Globus pallidus (tissue), 1 donor: Measurements from ENCODE around the gene EIF3I.

ENCODE experiments used
- DNase-seq: peaks from one replicate; pipeline ENCODE4 v3.0.0-alpha.2; 2015; ENCODE audit warnings: low spot score

EIF3I gene

DNA sequence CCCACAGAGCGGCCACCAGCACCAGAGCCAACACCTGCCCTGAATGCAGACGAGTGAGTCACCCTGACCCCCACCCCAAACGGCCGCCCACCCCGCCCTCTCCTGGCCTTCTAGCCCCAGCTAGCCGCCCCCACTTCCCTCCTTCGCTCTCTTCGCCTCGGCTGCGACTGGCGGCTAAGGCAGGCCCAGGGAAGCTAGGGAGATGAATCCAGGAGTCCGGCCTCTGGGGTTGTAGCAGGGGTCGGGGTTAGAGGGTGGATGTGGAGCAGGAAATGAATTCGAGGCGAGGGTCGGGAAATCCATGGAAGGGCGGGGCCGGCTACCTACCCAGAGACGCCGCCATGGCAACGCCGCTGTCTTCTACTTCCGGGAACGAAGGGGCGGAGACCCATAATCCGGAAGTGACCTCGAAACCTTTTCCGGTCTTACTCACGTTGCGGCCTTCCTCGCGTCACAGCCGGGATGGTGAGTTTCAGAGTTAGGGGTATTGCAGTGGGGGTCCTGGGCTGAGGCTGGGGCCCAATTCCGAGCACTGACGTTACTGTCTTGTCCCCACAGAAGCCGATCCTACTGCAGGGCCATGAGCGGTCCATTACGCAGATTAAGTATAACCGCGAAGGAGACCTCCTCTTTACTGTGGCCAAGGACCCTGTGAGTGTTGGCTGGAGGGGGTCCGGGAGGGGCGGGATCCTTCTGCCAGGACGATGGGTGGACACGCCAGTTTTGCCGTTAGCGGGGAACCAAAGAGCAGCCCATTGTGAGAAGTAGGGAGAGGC lies at the start of gene EIF3I, which contains the start of gene TMEM234:
Gene EIF3I, plus strand, starts transcription at position 428 of the 776 bp plus-strand sequence. Its CDS starts 35 bp downstream, at position 463.
Gene TMEM234, minus strand, starts transcription at position 374 of the 776 bp plus-strand sequence. Its CDS starts 31 bp downstream, at position 343.
- DNase-seq = peak; percentile 89

DNA sequence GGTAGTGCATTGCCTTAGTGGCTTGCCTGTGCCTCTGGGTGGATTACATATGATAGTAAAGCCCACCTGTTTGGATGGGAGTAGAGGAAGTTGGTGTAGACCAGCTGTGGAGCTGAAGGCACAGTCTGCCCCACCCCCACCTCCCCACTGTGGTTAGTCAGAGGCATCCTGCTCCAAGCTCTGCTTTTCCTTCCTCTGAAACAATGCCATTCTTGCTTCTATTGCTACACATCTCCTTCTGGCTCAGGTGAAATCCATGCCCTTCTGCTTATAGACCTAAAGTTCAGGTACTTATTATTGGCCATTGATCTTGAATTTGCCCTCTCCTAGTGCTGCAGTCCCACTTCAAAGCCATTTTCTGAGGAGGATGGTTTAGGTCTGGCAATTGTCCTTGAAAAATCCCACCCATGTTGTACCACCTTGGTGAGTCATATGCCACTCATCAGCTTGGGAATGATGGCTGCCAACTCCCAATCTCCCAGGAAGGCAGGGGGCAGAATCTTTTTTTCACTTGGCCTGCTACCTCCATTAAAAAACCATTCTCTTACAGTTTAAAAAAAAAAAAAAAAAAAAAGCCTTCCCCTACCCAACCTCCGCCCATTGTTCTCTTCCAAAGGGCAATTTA lies 49.5 kb upstream of the EIF3I start:
- no peak for DNase-seq

DNA sequence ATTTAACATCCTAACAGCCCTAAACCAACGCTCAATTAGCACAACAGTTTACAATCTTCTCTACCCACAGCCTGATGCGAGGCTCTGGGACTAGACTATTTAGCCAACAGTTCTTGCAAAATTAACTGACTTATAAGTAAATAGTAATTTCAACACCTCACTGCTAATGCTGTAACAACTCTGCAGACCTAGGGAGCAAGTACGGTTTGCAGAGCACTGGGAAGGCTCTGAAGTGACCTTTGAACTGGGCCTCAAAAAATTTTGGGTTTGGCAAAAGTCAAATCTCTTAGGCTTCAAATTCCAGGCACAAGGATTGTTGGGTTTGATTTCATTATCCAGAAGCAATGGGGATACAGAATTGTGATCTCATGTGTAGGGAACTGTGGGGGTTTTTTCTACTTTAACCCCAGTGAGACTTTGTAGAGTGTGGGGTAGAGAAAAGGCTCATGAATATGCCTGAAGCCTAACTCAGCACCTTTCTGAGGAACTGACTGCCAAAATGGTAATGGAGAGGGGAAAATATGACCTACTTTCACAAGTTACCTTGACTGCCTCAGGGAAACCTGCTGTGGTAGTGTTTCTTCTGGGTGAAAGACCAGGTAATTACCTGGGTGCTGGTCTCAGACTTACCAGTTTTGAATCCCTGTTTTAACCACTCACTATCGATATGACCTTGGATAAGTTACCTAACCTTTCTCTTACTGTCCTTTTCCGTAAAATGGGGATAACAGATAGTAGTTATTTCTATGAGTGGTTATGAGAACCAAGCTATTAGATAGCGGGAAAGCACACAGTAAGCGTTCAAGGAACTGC lies 43.6 kb upstream of the EIF3I start:
- no peak for DNase-seq

GRCh38 chr1:32179193-32179442 lies 43.1 kb upstream of the EIF3I start:
- no peak for DNase-seq

GRCh38 chr1:32179443-32180185 lies 42.6 kb upstream of the EIF3I start, which contains the start of gene TXLNA:
Gene TXLNA (plus strand): TSS chr1:32179675. CDS start chr1:32180346, 671 bp downstream.
- peak; percentile 91 for DNase-seq

GRCh38 chr1:32180186-32181060 lies 41.8 kb upstream of the EIF3I start:
- no peak for DNase-seq

GRCh38 chr1:32181065-32181464 lies 41.1 kb upstream of the EIF3I start:
- DNase-seq = no peak

GRCh38 chr1:32181563-32181962 lies 40.6 kb upstream of the EIF3I start:
- no peak for DNase-seq

DNA sequence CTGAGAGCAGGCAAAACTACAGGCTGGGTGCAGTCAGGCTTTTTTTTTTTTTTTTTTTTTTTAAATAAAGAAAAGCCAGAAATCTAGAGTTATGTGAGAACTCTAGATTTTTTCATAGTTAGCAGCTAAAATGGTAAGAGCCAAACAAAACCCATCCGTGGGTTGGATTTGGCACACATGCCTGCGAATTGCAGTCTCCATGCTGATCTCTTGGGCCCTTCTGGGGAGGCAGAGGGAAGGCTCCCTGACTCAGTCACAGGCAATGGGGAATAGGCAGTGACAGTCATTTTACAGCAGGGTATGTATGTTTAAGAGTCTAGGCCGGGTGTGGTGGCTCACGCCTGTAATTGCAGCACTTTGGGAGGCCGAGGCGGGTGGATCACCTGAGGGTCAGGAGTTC lies 40.1 kb upstream of the EIF3I start:
- DNase-seq = no peak

GRCh38 chr1:32184650-32185049 lies 37.6 kb upstream of the EIF3I start:
- DNase-seq = no peak

DNA sequence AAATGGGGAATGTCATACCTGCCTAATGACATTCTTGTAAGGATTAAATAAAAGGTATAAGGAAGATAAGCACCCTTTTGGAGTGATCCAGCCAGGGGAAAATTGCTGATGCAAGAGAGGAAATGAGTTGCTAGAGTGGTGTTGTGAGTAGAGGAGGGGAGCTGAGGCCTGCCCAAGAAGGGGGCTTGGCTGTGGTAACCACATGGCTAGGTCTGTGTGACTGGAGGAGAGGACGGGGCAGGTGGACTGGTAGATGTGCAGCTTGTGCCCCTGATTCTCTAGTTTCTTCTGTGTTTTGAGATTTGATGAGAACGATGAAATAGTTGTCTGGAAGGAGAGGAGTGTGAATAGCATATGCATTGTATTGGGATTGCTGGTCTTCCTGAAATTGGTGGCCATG lies 36.1 kb upstream of the EIF3I start:
- DNase-seq = no peak

- no peak for DNase-seq
Measured at GRCh38 chr1:32186491-32186890, 35.7 kb upstream of the EIF3I start.

GRCh38 chr1:32187850-32188249 lies 34.4 kb upstream of the EIF3I start:
- no peak for DNase-seq

DNA sequence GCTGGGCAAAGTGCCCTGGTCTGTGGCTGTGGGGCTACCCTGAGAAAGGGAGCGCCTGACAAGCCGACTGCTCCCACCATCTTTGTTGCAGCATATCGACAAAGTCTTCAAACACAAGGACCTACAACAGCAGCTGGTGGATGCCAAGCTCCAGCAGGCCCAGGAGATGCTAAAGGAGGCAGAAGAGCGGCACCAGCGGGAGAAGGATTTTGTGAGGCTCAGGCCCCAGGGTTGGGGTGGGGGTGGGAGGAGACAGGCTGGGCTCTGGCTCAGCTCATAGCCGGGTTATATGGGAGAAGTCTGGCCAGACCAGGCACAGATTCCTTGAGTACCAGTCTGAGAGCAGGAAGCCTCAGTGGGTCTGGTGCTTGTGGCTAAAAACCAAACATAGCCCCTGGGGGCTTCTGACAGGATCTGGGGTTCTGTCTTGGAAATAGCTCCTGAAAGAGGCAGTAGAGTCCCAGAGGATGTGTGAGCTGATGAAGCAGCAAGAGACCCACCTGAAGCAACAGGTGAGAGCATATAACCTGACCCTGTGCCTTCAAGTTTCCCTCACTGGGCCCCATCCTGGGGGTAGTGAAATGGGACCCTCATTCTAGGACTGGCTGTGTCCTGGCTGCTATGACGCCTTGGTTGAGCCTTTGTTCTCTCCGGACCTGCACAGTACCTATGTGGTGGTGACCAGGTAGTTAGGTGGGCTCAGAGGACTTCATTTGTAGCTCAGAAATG lies 29.8 kb upstream of the EIF3I start:
- no peak for DNase-seq

GRCh38 chr1:32194984-32195383 lies 27.2 kb upstream of the EIF3I start:
- no peak for DNase-seq

DNA sequence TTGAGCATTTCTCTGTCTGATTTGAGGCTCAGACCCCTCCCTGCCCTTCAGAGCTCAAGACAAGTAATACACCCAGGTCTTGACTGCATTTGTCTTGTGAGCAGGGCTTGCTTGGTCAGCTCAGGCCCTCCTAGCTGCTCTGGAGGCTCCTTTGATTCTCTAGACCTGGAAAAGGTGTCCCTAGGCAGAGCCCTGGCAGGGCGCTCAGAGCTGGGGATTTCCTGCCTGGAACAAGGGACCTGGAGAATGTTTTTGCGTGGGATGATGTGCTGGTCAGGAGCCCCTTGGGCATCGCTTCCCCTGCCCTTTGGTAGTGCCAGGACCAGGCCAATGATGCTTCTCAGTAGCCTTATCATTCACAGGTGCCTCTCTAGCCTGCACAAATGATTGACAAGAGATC lies 26.7 kb upstream of the EIF3I start:
- DNase-seq = no peak

DNA sequence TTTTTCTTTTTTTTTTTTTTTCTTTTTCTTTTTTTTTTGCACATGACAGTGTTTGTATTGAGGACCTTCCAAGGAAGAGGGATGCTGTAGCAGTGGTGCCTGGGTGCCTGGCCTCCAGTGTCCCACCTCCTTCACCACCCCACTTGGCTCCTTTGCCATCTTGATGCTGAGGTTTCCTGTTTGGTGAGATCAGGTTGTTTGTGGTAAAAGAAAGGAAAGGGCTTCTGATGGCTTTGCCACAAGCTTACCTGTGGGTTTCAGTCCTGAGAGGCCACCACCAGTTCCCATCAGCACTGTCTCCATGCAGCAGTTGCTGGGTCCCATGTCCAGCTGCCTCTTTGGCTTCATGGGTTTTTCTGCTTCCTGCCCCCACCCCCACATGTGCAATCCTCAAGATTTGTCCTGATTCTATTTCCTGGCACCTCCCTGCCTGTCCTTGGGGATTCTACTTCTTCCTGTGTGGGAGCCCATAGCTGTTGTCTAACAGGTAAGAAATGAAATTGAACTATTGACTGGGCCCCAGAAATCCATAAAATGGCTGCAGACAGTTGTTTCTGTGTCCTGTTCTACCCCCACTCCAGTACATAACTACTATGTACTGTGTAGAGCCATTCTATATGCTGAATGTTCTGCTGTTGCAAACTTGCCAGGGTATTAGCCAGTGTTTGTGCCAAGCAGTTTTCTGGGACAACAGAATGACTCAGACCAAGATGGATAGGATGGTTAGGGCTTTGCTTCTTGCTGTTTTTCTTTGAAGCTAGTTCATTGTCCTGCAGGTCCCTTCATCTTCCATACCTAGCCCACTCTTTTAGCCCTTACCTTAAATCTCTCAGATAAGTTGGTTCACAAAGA lies 26.0 kb upstream of the EIF3I start:
- no peak for DNase-seq

DNA sequence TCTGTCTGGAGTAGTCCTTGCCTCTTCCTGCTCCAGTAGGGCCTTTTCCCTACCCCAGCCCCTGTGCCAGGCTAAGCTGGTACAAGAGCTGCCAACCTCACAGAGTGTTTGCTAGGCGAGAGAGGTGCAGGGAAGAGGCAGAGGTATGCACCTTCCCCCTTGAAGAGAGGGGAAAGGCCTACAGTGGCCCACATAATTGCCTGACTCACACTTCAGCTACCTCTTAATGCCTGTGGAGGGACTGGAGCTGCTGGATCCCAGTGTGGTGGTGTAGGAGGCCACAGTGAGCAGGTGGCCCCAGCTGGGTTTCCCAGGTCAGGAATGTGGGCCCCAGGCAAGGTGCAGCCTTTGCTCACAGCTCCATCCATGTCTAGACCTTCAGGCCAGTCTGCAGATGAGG lies 25.1 kb upstream of the EIF3I start:
- DNase-seq = no peak

GRCh38 chr1:32197837-32198236 lies 24.4 kb upstream of the EIF3I start:
- DNase-seq = no peak
